Erythroblast (primary cell): ENCODE results near the gene QRICH2.

Experiments
- GATA1 ChIP-seq: IDR thresholded peaks from 2 replicates; pipeline ENCODE4 v1.6.1; 2011; ENCODE audit warnings: low read depth, mild to moderate bottlenecking, control low read depth, low read length, moderate library complexity
- POLR2A ChIP-seq: IDR thresholded peaks from 2 replicates; pipeline ENCODE4 v1.6.1; 2011; ENCODE audit warnings: mild to moderate bottlenecking, low read length

DNA sequence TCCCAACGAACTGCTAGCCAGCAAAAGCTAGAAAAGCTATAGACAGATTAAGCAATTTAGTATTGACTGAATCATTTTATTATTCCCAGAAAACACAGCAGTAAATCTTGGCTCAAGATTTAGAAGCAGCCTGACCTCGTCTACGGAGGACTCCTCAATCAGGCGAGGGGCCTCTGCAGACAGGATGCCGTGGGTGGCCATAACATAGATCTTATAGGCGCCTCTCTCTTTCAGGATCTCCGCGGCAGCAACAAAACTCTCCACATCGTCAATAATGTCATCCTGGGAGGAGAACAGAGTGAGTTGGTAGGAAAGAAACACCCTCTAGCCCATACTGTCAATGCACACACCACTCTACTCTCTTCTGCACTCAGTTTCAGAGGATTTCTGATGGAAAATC, 4.7 kb upstream of the QRICH2 start:
- TF ChIP-seq POLR2A, result no peak
- TF ChIP-seq GATA1, result no peak
